ENCODE measurements around the gene DMXL2.

DMXL2 gene

DNA sequence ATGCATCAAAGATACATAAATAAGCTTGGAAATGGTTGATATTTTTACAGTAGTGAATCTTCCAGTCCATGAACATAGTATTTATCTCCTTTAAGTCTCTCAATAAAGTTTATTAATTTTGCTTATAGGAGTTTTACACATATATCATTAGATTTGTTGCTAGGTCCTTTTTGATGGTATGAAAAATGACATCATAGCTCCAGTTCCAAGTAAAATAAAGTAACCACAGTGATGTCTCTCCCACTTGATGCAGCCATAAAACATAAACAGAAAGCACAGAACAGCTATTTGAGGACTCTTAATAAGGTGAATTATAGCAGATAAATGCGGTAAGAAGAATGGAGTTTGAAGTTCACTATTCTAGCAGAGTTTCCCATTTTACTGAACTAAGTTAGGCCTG is 20.8 kb downstream of the DMXL2 start:
- DNase-seq (ENCODE audit: low spot score) = no peak
- TF ChIP-seq, protein P1, sequence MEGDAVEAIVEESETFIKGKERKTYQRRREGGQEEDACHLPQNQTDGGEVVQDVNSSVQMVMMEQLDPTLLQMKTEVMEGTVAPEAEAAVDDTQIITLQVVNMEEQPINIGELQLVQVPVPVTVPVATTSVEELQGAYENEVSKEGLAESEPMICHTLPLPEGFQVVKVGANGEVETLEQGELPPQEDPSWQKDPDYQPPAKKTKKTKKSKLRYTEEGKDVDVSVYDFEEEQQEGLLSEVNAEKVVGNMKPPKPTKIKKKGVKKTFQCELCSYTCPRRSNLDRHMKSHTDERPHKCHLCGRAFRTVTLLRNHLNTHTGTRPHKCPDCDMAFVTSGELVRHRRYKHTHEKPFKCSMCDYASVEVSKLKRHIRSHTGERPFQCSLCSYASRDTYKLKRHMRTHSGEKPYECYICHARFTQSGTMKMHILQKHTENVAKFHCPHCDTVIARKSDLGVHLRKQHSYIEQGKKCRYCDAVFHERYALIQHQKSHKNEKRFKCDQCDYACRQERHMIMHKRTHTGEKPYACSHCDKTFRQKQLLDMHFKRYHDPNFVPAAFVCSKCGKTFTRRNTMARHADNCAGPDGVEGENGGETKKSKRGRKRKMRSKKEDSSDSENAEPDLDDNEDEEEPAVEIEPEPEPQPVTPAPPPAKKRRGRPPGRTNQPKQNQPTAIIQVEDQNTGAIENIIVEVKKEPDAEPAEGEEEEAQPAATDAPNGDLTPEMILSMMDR (IDR thresholded peaks at IDR 0.05; ENCODE audit: extremely low read depth, missing control alignments) = no peak

DNA sequence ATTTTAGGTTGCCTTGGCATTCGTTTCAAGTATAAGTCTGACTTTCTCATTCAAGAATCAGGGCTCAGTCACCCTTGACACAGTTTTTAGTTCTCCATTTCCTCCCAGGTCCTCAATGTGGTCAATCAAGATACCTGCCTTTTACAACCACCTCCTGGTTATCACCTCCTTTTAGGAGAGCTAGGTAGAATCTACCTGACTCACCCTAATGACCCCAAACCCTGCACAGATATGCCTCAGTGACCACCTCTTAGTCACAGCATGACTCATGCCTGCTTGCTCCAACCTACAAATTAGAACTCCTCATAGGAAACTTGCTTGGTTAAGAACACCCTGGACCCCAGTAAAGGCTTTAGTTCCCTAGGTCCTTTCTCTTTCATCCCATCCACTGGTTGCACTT is 22.5 kb downstream of the DMXL2 start:
- TF ChIP-seq, protein P1 (IDR thresholded peaks at IDR 0.05; ENCODE audit: extremely low read depth, missing control alignments) = no peak

DNA sequence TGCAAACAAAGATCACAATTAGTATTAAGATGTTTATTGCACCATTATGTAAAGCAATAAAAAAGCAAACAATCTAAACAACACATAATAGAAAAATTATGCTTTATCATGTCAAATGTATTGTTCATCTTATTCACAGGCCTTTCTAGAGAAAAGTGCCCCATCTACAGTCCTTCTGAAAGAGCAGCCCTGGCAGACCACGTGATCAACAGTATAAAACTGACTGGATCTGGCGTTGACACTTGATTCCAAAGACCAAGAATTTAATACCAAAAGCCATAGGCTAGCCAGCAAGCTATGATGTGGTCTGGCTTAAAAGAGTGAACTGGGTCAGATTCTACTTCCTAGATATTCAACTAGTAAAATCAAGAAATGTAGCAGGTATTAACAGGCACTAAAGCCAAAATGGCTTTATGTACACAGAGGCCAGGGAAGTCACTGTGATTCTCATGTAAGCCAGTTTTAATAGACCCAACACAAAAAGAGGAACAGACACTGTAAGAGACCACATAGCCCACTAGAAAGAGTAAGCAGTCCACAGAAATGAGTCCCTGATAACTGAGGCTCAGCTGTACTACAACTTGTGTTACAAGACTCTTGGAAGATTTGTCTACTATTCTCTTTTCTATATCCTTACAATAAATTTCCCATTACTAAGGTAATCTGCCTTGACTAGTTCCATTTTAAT is 32.5 kb downstream of the DMXL2 start:
- peak; percentile 9 for DNase-seq (ENCODE audit: low spot score)
- TF ChIP-seq, protein P1 (IDR thresholded peaks at IDR 0.05; ENCODE audit: extremely low read depth, missing control alignments) = no peak

More for the DNA sequence above, 22.5 kb downstream of the DMXL2 start:
- DNase-seq (ENCODE audit: low spot score) = no peak

DNA sequence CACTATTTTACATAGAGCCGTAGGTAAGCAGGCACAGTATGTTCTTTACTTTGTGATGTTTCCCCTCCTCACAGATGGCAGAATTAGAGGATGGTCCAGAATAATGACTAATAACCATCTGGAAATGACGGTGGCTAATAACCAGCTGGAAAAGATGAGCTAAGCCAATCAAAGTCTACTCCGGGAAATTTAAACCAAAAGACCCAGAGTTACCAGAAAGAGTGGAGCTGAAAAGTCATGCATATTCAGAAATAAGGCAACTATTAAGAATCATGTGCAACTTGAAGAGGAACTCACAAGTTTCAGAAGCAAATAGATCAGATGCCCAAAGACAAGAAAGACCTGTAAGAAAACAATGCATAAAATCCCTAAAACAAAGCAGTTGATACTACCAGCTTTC is 33.6 kb downstream of the DMXL2 start:
- TF ChIP-seq, protein P1 (IDR thresholded peaks at IDR 0.05; ENCODE audit: extremely low read depth, missing control alignments) = no peak
- no peak for DNase-seq (ENCODE audit: low spot score)

DNA sequence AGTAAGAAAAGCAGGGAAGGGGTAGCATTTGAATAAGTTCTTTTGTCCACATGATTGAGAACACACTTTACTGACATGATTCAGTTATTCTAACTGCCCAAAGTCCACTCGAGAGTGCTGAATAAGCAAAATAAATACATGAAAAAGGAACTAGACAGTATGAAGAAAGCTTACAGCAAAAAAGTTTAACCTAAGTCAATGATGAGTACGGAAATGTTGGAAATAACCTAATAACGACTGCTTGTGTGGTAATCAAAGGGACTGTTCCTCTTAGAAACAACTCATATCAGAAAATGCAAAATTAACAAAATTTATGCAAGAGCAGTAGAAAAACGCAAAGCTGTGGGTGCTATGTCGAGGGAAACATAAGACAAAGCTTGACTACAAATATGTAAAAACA is 36.6 kb downstream of the DMXL2 start:
- DNase-seq (ENCODE audit: low spot score) = no peak
- TF ChIP-seq, protein P1 (IDR thresholded peaks at IDR 0.05; ENCODE audit: extremely low read depth, missing control alignments) = no peak

DNA sequence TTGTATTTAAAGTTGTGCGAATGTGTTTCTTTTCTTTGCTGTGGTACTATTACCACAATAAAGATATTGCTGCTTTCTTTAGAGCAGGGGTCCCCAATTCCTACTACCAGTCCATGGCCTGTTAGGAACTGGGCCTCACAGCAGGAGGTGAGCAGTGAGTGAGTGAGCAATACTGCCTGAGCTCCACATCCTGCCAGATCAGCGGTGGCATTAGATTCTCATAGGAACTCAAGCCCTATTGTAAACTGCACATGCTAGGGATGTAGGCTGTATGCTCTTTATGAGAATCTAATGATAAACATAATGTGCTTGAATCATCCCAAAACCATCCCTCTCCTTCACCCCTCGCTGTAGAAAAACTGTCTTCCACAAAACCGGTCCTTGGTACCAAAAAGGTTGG is 41.6 kb downstream of the DMXL2 start:
- TF ChIP-seq, protein P1 (IDR thresholded peaks at IDR 0.05; ENCODE audit: extremely low read depth, missing control alignments) = no peak

DNA sequence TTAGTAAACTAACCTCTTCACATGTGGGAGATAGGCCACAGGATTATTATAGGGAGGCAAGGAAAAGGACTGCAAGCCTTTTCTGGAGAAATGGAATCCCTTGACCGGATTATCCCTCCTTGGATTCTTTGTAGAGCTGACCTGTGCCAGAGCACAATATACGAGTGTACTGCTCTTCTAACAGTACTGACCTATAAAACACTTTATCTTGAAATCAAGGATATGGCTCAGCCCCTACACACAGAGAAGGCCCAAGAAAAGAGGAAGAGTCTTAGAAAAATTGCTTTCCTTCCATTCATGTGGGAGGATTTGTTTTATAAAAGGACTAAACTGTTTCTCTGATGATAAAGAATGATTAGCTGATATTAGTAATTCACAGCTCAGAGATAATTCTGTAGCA is 42.2 kb downstream of the DMXL2 start:
- TF ChIP-seq, protein P1 (IDR thresholded peaks at IDR 0.05; ENCODE audit: extremely low read depth, missing control alignments) = no peak
- no peak for DNase-seq (ENCODE audit: low spot score)

More for the DNA sequence above, 41.6 kb downstream of the DMXL2 start:
- DNase-seq (ENCODE audit: low spot score) = no peak
